GM23338 (cell line): Measurements from ENCODE around the gene ATPAF1. TPM values are rescaled to one million over a fixed set of nuclear protein-coding genes. Genes with fewer than 3 reads are reported as not detected.
"Not testable (repeated sequence)": the region's sequence is repeated elsewhere in the genome, so short reads cannot be mapped to it uniquely, and the experiment has no call there.

ENCODE experiments used
- ATAC-seq: fragments of 200-7000 bp; cut with Tn5 transposase; 3 replicates; pipeline ENCODE4 v1.9.1; 2020
- DNase-seq: peaks from one replicate; pipeline ENCODE4 v3.0.0-alpha.2; 2015; ENCODE audit warnings: low spot score
- H2AFZ ChIP-seq: fragments of 200-600 bp; sonication (generic); 2 replicates; pipeline ENCODE4 v1.8.0; 2016; ENCODE audit warnings: antibody characterized with exemption, mild to moderate bottlenecking, moderate library complexity
- H3F3A ChIP-seq: fragments of 200-600 bp; sonication (generic); replicated peaks from 2 replicates; pipeline ENCODE4 v1.8.0; 2017; ENCODE audit warnings: antibody characterized with exemption, mixed run types, low read depth
- H3K27ac ChIP-seq: fragments of 200-600 bp; sonication (generic); 2 replicates; pipeline ENCODE4 v1.6.1; 2016; ENCODE audit warnings: low read depth
- H3K27me3 ChIP-seq: fragments of 200-600 bp; sonication (generic); 2 replicates; pipeline ENCODE4 v1.8.0; 2016; ENCODE audit warnings: mild to moderate bottlenecking, mixed run types, moderate library complexity; ENCODE audit not compliant: insufficient read depth
- H3K36me3 ChIP-seq: fragments of 200-600 bp; sonication (generic); 2 replicates; pipeline ENCODE4 v1.8.0; 2016; ENCODE audit warnings: mild to moderate bottlenecking; ENCODE audit not compliant: insufficient read depth
- H3K4me1 ChIP-seq: fragments of 200-600 bp; sonication (generic); 2 replicates; pipeline ENCODE4 v1.8.0; 2016; ENCODE audit warnings: mild to moderate bottlenecking, moderate library complexity; ENCODE audit not compliant: insufficient read depth
- H3K4me2 ChIP-seq: fragments of 200-600 bp; sonication (generic); 2 replicates; pipeline ENCODE4 v1.7.1; 2017; ENCODE audit warnings: mixed run types
- H3K4me3 ChIP-seq: fragments of 200-600 bp; sonication (generic); 2 replicates; pipeline ENCODE4 v1.6.1; 2016; ENCODE audit warnings: mixed run types
- H3K79me2 ChIP-seq: fragments of 200-600 bp; sonication (generic); replicated peaks from 2 replicates; pipeline ENCODE4 v1.8.0; 2017; ENCODE audit warnings: mild to moderate bottlenecking; ENCODE audit not compliant: insufficient read depth
- H3K9me2 ChIP-seq: fragments of 200-600 bp; sonication (generic); 2 replicates; pipeline ENCODE4 v1.8.0; 2017; ENCODE audit not compliant: insufficient read depth
- H4K20me1 ChIP-seq: fragments of 200-600 bp; sonication (generic); replicated peaks from 2 replicates; pipeline ENCODE4 v1.8.0; 2017; ENCODE audit warnings: mild to moderate bottlenecking; ENCODE audit not compliant: insufficient read depth
- H3K27ac Mint-ChIP-seq: 2 replicates; pipeline ENCODE4 v1.8.0; 2020; ENCODE audit warnings: inconsistent platforms, mild to moderate bottlenecking, moderate library complexity, mixed read lengths
- H3K27me3 Mint-ChIP-seq: 3 replicates; pipeline ENCODE4 v1.8.0; 2022; ENCODE audit warnings: low read depth, mild to moderate bottlenecking, moderate library complexity, mixed read lengths, inconsistent platforms; ENCODE audit not compliant: insufficient read depth, poor library complexity
- H3K36me3 Mint-ChIP-seq: 3 replicates; pipeline ENCODE4 v1.8.0; 2021; ENCODE audit warnings: low read depth, mild to moderate bottlenecking, inconsistent platforms, moderate library complexity, mixed read lengths
- H3K4me1 Mint-ChIP-seq: 3 replicates; pipeline ENCODE4 v1.8.0; 2020; ENCODE audit warnings: mild to moderate bottlenecking, inconsistent platforms, mixed read lengths
- H3K4me3 Mint-ChIP-seq: 3 replicates; pipeline ENCODE4 v1.8.0; 2021; ENCODE audit warnings: moderate library complexity, mild to moderate bottlenecking, inconsistent platforms, mixed read lengths
- H3K9me3 Mint-ChIP-seq: 3 replicates; pipeline ENCODE4 v1.8.0; 2020; ENCODE audit warnings: moderate library complexity, mild to moderate bottlenecking, inconsistent platforms, mixed read lengths
- CTCF ChIP-seq, 2 experiments: fragments of 200-600 bp in 1 of 2; sonication (generic) in 1 of 2; conservative IDR thresholded peaks; 2 replicates each; pipeline versions ENCODE4 v1.5.1 to v1.6.1; 2016 to 2017; ENCODE audit warnings: antibody characterized with exemption in 2 of 2, low read depth in 2 of 2, mild to moderate bottlenecking in 2 of 2, moderate library complexity in 1 of 2
- ZNF462 ChIP-seq: fragments of 250-450 bp; sonication (Bioruptor Pico); IDR thresholded peaks from 2 replicates; pipeline ENCODE4 v1.5.0; 2020; ENCODE audit warnings: mild to moderate bottlenecking, moderate library complexity
- polyA plus RNA-seq: library from polyadenylated mRNA; unstranded; fragments of >200 nt; fragmentation: Nextera tagmentation; extraction: Ambion mirVana; gene quantifications from 2 replicates; pipeline ENCODE4 v1.2.1, GENCODE V29; 2016
- total RNA-seq: library from RNA; depleted of rRNA; stranded (reverse); fragments of >200 nt; shearing (Covaris generic); gene quantifications from 2 replicates; pipeline ENCODE4 v1.2.3, GENCODE V29; 2014

ATPAF1 gene
- total and polyA plus RNA-seq, 2 experiments from 2014 or later, result 41.2 to 67.6 TPM

GRCh38 chr1:46652321-46653100, 15.7 kb downstream of the ATPAF1 start (continued):
- no peak for TF ChIP-seq ZNF462 (CRISPR knock-in tag)
- TF ChIP-seq CTCF (conservative IDR thresholded peaks at IDR 0.05; ENCODE audit: low read depth in 2 of 2), result no peak

GRCh38 chr1:46651152-46651551, 17.0 kb downstream of the ATPAF1 start:
- H3K27ac Mint-ChIP-seq, H3K79me2 ChIP-seq, H3K4me1 ChIP-seq, H3K4me2 ChIP-seq, H3K4me3 ChIP-seq, H4K20me1 ChIP-seq, H3K27me3 ChIP-seq, H3K27me3 Mint-ChIP-seq, ATAC-seq, H3K4me1 Mint-ChIP-seq, H2AFZ ChIP-seq, H3K4me3 Mint-ChIP-seq, H3K27ac ChIP-seq, H3F3A ChIP-seq, H3K9me2 ChIP-seq, DNase-seq: not testable (repeated sequence)
- Mint-ChIP-seq H3K36me3 (peaks cover 77% of the 10 kb centered on the region), H3K9me3 (peaks cover 15% of the 10 kb centered on the region; the same call in 2 of the 3 replicates)
- peaks cover 19% of the 10 kb centered on the region for H3K36me3 ChIP-seq
